ENCODE data around the gene MON2. TPM values are rescaled to one million over a fixed set of nuclear protein-coding genes. Genes with fewer than 3 reads are reported as not detected.

Gene MON2
- total and polyA plus RNA-seq, 12 donors = 5.0 to 25.3 (median 18.5) TPM

GRCh38 chr12:62604871-62605270, 138.2 kb downstream of the MON2 start:
- intact Hi-C loops (cut with DNase I) = loop anchor here in 6 of 10 donors (5.0 to 10.0 kb wide), 4 partner anchors 97 to 460 kb away; no protein-coding TSS in a partner anchor
- Histone ChIP-seq H3K27me3 (no peaks in the 10 kb centered on the region), H3K4me1 (peaks cover 0 to 45% (median 20%) of the 10 kb centered on the region in 9 donors), H3K4me3 (peak overlapping the region in 9 of 10 donors; percentile 67 to 97 (median 80)), H3K9me3 (no peaks in the 10 kb centered on the region), H3K27ac (peak overlapping the region in 9 of 10 donors; percentile 99 to 100 (median 100)), H3K36me3 (peaks cover 0 to 8% (median 0%) of the 10 kb centered on the region in 9 donors)
- WGBS, 2 donors = 41 to 45% methylated on average over 4 of the region's 4 CpGs
- DNase-seq (no peak), ATAC-seq (no peak)
- TF ChIP-seq CTCF (IDR thresholded peaks at IDR 0.05) = no peak

GRCh38 chr12:62605981-62606380, 139.4 kb downstream of the MON2 start:
- no peak for TF ChIP-seq CTCF (IDR thresholded peaks at IDR 0.05)
- H3K4me1 ChIP-seq = peaks cover 0 to 45% (median 20%) of the 10 kb centered on the region in 9 donors
- 97 to 99% methylated on average over 2 of the region's 2 CpGs for WGBS, 2 donors
- no peaks in the 10 kb centered on the region for H3K27me3 ChIP-seq
- H3K27ac ChIP-seq = no peak overlapping the region
- peak overlapping the region in 2 of 10 donors; percentile 80 to 89 for H3K4me3 ChIP-seq
- ATAC-seq (no peak), DNase-seq (no peak)
- peaks cover 0 to 8% (median 0%) of the 10 kb centered on the region in 9 donors for H3K36me3 ChIP-seq
- H3K9me3 ChIP-seq = no peaks in the 10 kb centered on the region
- intact Hi-C loops (cut with DNase I) = loop anchor here in 1 of 10 donors (10.0 kb wide), 1 partner anchor 459 kb away; no protein-coding TSS in a partner anchor

GRCh38 chr12:62606654-62607053, 140.0 kb downstream of the MON2 start:
- 92 to 100% methylated on average over 1 of the region's 1 CpG for WGBS, 2 donors
- H3K27me3 ChIP-seq = no peaks in the 10 kb centered on the region
- intact Hi-C loops (cut with DNase I) = loop anchor here in 1 of 10 donors (10.0 kb wide), 1 partner anchor 458 kb away; no protein-coding TSS in a partner anchor
- peaks cover 0 to 40% (median 16%) of the 10 kb centered on the region in 9 donors for H3K4me1 ChIP-seq
- no peak overlapping the region for H3K27ac ChIP-seq
- DNase-seq (no peak), ATAC-seq (no peak)
- no peak for TF ChIP-seq CTCF (IDR thresholded peaks at IDR 0.05)
- no peak overlapping the region for H3K4me3 ChIP-seq
- H3K9me3 ChIP-seq = no peaks in the 10 kb centered on the region
- H3K36me3 ChIP-seq = peaks cover 0 to 8% (median 0%) of the 10 kb centered on the region in 9 donors

- ATAC-seq = no peak
- WGBS, 2 donors = 97 to 100% methylated on average over 1 of the region's 1 CpG
- intact Hi-C loops (cut with DNase I) = no loop called here
- H3K9me3 ChIP-seq = no peaks in the 10 kb centered on the region
- H3K4me3 ChIP-seq = no peak overlapping the region
- peaks cover 0 to 10% (median 0%) of the 10 kb centered on the region in 9 donors for H3K36me3 ChIP-seq
- DNase-seq = no peak
- no peak for TF ChIP-seq CTCF (IDR thresholded peaks at IDR 0.05)
- no peaks in the 10 kb centered on the region for H3K4me1 ChIP-seq
- H3K27me3 ChIP-seq = no peaks in the 10 kb centered on the region
- H3K27ac ChIP-seq = no peak overlapping the region
Measured at GRCh38 chr12:62613081-62613480, 146.5 kb downstream of the MON2 start.

All from heart right ventricle (tissue), 16 donors.